Immature natural killer cell (primary cell): ENCODE results near the gene C16orf90. TPM values are rescaled to one million over a fixed set of nuclear protein-coding genes. Genes with fewer than 3 reads are reported as not detected.
A peak's percentile ranks its signal among the peaks of the same experiment; 100 is the strongest.
"Not testable (repeated sequence)": the region's sequence is repeated elsewhere in the genome, so short reads cannot be mapped to it uniquely, and the experiment has no call there.

Experiments
- DNase-seq, 3 donors: peaks; one replicate each; pipeline ENCODE4 v3.0.0; 2022; ENCODE audit warnings: mixed read lengths in 1 of 3
- H3K27ac Mint-ChIP-seq, 6 donors: one replicate each; pipeline ENCODE4 v1.8.0; 2020; ENCODE audit warnings: mixed read lengths in 6 of 6, mild to moderate bottlenecking in 5 of 6, inconsistent platforms in 4 of 6, moderate library complexity in 3 of 6
- H3K27me3 Mint-ChIP-seq, 3 donors: one replicate each; pipeline ENCODE4 v1.8.0; 2020 to 2021; ENCODE audit warnings: low read depth in 3 of 3, mild to moderate bottlenecking in 3 of 3, mixed read lengths in 3 of 3, moderate library complexity in 3 of 3, inconsistent platforms in 1 of 3
- H3K36me3 Mint-ChIP-seq, 3 donors: one replicate each; pipeline ENCODE4 v1.8.0; 2020; ENCODE audit warnings: mixed read lengths in 3 of 3, inconsistent platforms in 2 of 3, mild to moderate bottlenecking in 2 of 3
- H3K4me1 Mint-ChIP-seq, 2 donors: one replicate each; pipeline ENCODE4 v1.8.0; 2020; ENCODE audit warnings: inconsistent platforms in 2 of 2, mild to moderate bottlenecking in 2 of 2, mixed read lengths in 2 of 2, moderate library complexity in 1 of 2
- H3K4me3 Mint-ChIP-seq, 5 donors: one replicate each; pipeline ENCODE4 v1.8.0; 2020; ENCODE audit warnings: mild to moderate bottlenecking in 5 of 5, mixed read lengths in 5 of 5, inconsistent platforms in 3 of 5, moderate library complexity in 3 of 5
- H3K9me3 Mint-ChIP-seq, 6 donors: one replicate each; pipeline ENCODE4 v1.8.0; 2020; ENCODE audit warnings: mild to moderate bottlenecking in 6 of 6, mixed read lengths in 6 of 6, inconsistent platforms in 4 of 6, moderate library complexity in 3 of 6
- polyA plus RNA-seq, 3 donors: library from polyadenylated mRNA; unstranded; fragments of 300-500 nt; fragmentation: Illumina TruSeq; gene quantifications; one replicate each; pipeline ENCODE4 v1.2.3, GENCODE V29; 2021

The C16orf90 gene
- polyA plus RNA-seq, 3 donors from 2014 or later: not detected

GRCh38 chr16:3503523-3503922, 8.2 kb upstream of the C16orf90 start:
- Mint-ChIP-seq H3K27me3 (peaks cover 6 to 14% (median 14%) of the 10 kb centered on the region in 3 donors), H3K4me1 (peaks cover 31 to 45% of the 10 kb centered on the region in 2 donors), H3K9me3 (peaks cover 0 to 2% (median 0%) of the 10 kb centered on the region in 6 donors), H3K4me3 (peak overlapping the region; percentile 12 to 62 (median 35)), H3K36me3 (peaks cover 7 to 12% (median 11%) of the 10 kb centered on the region in 3 donors), H3K27ac (peak overlapping the region in 5 of 6 donors; percentile 46 to 77 (median 68))
- no peak for DNase-seq

GRCh38 chr16:3501783-3502400, 6.6 kb upstream of the C16orf90 start:
- peaks cover 6 to 14% (median 14%) of the 10 kb centered on the region in 3 donors for H3K27me3 Mint-ChIP-seq
- H3K4me1 Mint-ChIP-seq: peaks cover 31 to 45% of the 10 kb centered on the region in 2 donors
- DNase-seq: no peak
- H3K4me3 Mint-ChIP-seq: peak overlapping the region; percentile 33 to 86 (median 59)
- H3K36me3 Mint-ChIP-seq: peaks cover 0 to 7% (median 7%) of the 10 kb centered on the region in 3 donors
- H3K27ac Mint-ChIP-seq: peak overlapping the region in 3 of 6 donors; percentile 30 to 64 (median 42)
- H3K9me3 Mint-ChIP-seq: peaks cover 0 to 2% (median 0%) of the 10 kb centered on the region in 6 donors

- H3K27me3 Mint-ChIP-seq: peaks cover 6 to 14% (median 14%) of the 10 kb centered on the region in 3 donors
- H3K36me3 Mint-ChIP-seq, DNase-seq, H3K9me3 Mint-ChIP-seq: not testable (repeated sequence)
- H3K27ac Mint-ChIP-seq: peak overlapping the region; percentile 78 to 89 (median 81)
- H3K4me1 Mint-ChIP-seq: peaks cover 31 to 45% of the 10 kb centered on the region in 2 donors
- peak overlapping the region; percentile 85 to 92 (median 89) for H3K4me3 Mint-ChIP-seq
These were observed 6.1 kb upstream of the C16orf90 start for GRCh38 chr16:3501412-3501761.

GRCh38 chr16:3498988-3499387, 3.7 kb upstream of the C16orf90 start:
- Mint-ChIP-seq H3K27me3 (peaks cover 6 to 14% (median 14%) of the 10 kb centered on the region in 3 donors), H3K4me1 (peaks cover 31 to 40% of the 10 kb centered on the region in 2 donors), H3K36me3 (no peaks in the 10 kb centered on the region), H3K4me3 (peak overlapping the region in 2 of 5 donors; percentile 24 to 25), H3K9me3 (peaks cover 0 to 5% (median 0%) of the 10 kb centered on the region in 6 donors), H3K27ac (peak overlapping the region in 4 of 6 donors; percentile 34 to 89 (median 62))
- DNase-seq: no peak

GRCh38 chr16:3497771-3498170, 2.5 kb upstream of the C16orf90 start:
- H3K27ac Mint-ChIP-seq: no peak overlapping the region
- H3K4me1 Mint-ChIP-seq: peaks cover 25 to 34% of the 10 kb centered on the region in 2 donors
- H3K27me3 Mint-ChIP-seq: peaks cover 6 to 14% (median 14%) of the 10 kb centered on the region in 3 donors
- no peaks in the 10 kb centered on the region for H3K36me3 Mint-ChIP-seq
- H3K4me3 Mint-ChIP-seq: no peak overlapping the region
- no peak for DNase-seq
- H3K9me3 Mint-ChIP-seq: peaks cover 0 to 5% (median 0%) of the 10 kb centered on the region in 6 donors

- H3K27ac Mint-ChIP-seq: no peak overlapping the region
- peaks cover 6 to 14% (median 14%) of the 10 kb centered on the region in 3 donors for H3K27me3 Mint-ChIP-seq
- H3K36me3 Mint-ChIP-seq: no peaks in the 10 kb centered on the region
- no peak for DNase-seq
- peaks cover 18 to 20% of the 10 kb centered on the region in 2 donors for H3K4me1 Mint-ChIP-seq
- H3K4me3 Mint-ChIP-seq: no peak overlapping the region
- peaks cover 0 to 5% (median 0%) of the 10 kb centered on the region in 6 donors for H3K9me3 Mint-ChIP-seq
These were observed 1.1 kb upstream of the C16orf90 start for GRCh38 chr16:3496386-3496785.

GRCh38 chr16:3494386-3494973, 809 bp downstream of the C16orf90 start:
- Mint-ChIP-seq H3K36me3 (no peaks in the 10 kb centered on the region), H3K27ac (no peak overlapping the region), H3K27me3 (peaks cover 0 to 3% (median 0%) of the 10 kb centered on the region in 3 donors), H3K9me3 (peaks cover 0 to 5% (median 0%) of the 10 kb centered on the region in 6 donors), H3K4me3 (no peak overlapping the region), H3K4me1 (peaks cover 2 to 4% of the 10 kb centered on the region in 2 donors)
- no peak for DNase-seq

GRCh38 chr16:3492356-3492755, 2.9 kb downstream of the C16orf90 start:
- H3K4me3 Mint-ChIP-seq: no peak overlapping the region
- peaks cover 0 to 2% (median 0%) of the 10 kb centered on the region in 6 donors for H3K9me3 Mint-ChIP-seq
- no peaks in the 10 kb centered on the region for H3K27me3 Mint-ChIP-seq
- H3K4me1 Mint-ChIP-seq: peaks cover 0 to 2% of the 10 kb centered on the region in 2 donors
- no peak overlapping the region for H3K27ac Mint-ChIP-seq
- no peaks in the 10 kb centered on the region for H3K36me3 Mint-ChIP-seq
- DNase-seq: no peak

GRCh38 chr16:3490911-3491629, 4.2 kb downstream of the C16orf90 start:
- peaks cover 0 to 2% of the 10 kb centered on the region in 2 donors for H3K4me1 Mint-ChIP-seq
- peak overlapping the region in 2 of 6 donors; percentile 31 to 50 for H3K27ac Mint-ChIP-seq
- H3K9me3 Mint-ChIP-seq: peaks cover 0 to 2% (median 0%) of the 10 kb centered on the region in 6 donors
- no peaks in the 10 kb centered on the region for H3K27me3 Mint-ChIP-seq
- H3K36me3 Mint-ChIP-seq: peaks cover 0 to 4% (median 0%) of the 10 kb centered on the region in 3 donors
- no peak overlapping the region for H3K4me3 Mint-ChIP-seq
- DNase-seq: no peak

- Mint-ChIP-seq H3K27ac (peak overlapping the region in 1 of 6 donors; percentile 40), H3K4me3 (no peak overlapping the region), H3K27me3 (no peaks in the 10 kb centered on the region), H3K36me3 (peaks cover 3 to 7% (median 3%) of the 10 kb centered on the region in 3 donors), H3K9me3 (no peaks in the 10 kb centered on the region), H3K4me1 (peaks cover 0 to 2% of the 10 kb centered on the region in 2 donors)
- no peak for DNase-seq
These were observed 6.5 kb downstream of the C16orf90 start for GRCh38 chr16:3488801-3489200.

- DNase-seq: no peak
- no peaks in the 10 kb centered on the region for H3K27me3 Mint-ChIP-seq
- H3K4me3 Mint-ChIP-seq: no peak overlapping the region
- peaks cover 3 to 6% of the 10 kb centered on the region in 2 donors for H3K4me1 Mint-ChIP-seq
- no peaks in the 10 kb centered on the region for H3K9me3 Mint-ChIP-seq
- H3K27ac Mint-ChIP-seq: no peak overlapping the region
- peaks cover 11 to 18% (median 14%) of the 10 kb centered on the region in 3 donors for H3K36me3 Mint-ChIP-seq
These were observed 7.5 kb downstream of the C16orf90 start for GRCh38 chr16:3487521-3488410.

GRCh38 chr16:3486506-3487215, 8.6 kb downstream of the C16orf90 start:
- Mint-ChIP-seq H3K27me3 (peaks cover 0 to 2% (median 0%) of the 10 kb centered on the region in 3 donors), H3K4me1 (peaks cover 5 to 6% of the 10 kb centered on the region in 2 donors), H3K36me3 (peaks cover 12 to 24% (median 15%) of the 10 kb centered on the region in 3 donors), H3K9me3 (no peaks in the 10 kb centered on the region), H3K4me3 (no peak overlapping the region), H3K27ac (peak overlapping the region in 1 of 6 donors; percentile 12)
- no peak for DNase-seq
